ENCODE measurements around the gene PNPLA1. TPM values are rescaled to one million over a fixed set of nuclear protein-coding genes. Genes with fewer than 3 reads are reported as not detected.

PNPLA1 gene
- total RNA-seq, 1 experiment from 2014 or later, result not detected

GRCh38 chr6:36334832-36335459 lies 65.1 kb downstream of the PNPLA1 start:
- CTCF ChIA-PET, result interaction anchor here (1.1 to 2.4 kb wide), 3 partner anchors 21 to 195 kb away, joined by 3 to 12 read pairs (median 3); no protein-coding TSS in a partner anchor
- TF ChIP-seq MAX (CRISPR knock-in tag; IDR thresholded peaks at IDR 0.05), result no peak
- Mint-ChIP-seq H3K27me3 (ENCODE audit: low read depth) (peaks cover 11% of the 10 kb centered on the region), H3K4me3 (no peak overlapping the region), H3K27ac (no peak overlapping the region), H3K4me1 (peaks cover 11% of the 10 kb centered on the region), H3K9me3 (no peaks in the 10 kb centered on the region), H3K36me3 (no peaks in the 10 kb centered on the region)
- ATAC-seq (no peak), DNase-seq (ENCODE audit: low spot score) (no peak)
- POLR2A ChIA-PET, result no interaction called here

GRCh38 chr6:36335465-36336207 lies 65.8 kb downstream of the PNPLA1 start:
- POLR2A ChIA-PET, result no interaction called here
- no peak for TF ChIP-seq NFYB (CRISPR knock-in tag; conservative IDR thresholded peaks at IDR 0.05; ENCODE audit: low read depth)
- no peak for TF ChIP-seq TEAD1 (CRISPR knock-in tag; IDR thresholded peaks at IDR 0.05)
- no peak for TF ChIP-seq ZNF121 (CRISPR knock-in tag; IDR thresholded peaks at IDR 0.05)
- no peak for TF ChIP-seq AFF4 (CRISPR knock-in tag; IDR thresholded peaks at IDR 0.05; ENCODE audit: borderline replicate concordance)
- no peak for TF ChIP-seq USF1 (CRISPR knock-in tag; IDR thresholded peaks at IDR 0.05)
- no peak for TF ChIP-seq ZMAT4 (CRISPR knock-in tag; IDR thresholded peaks at IDR 0.05)
- TF ChIP-seq TEAD4 (CRISPR knock-in tag; IDR thresholded peaks at IDR 0.05), result no peak
- no peak for TF ChIP-seq OVOL2 (CRISPR knock-in tag; IDR thresholded peaks at IDR 0.05; ENCODE audit: borderline replicate concordance)
- no peak for TF ChIP-seq MAX (CRISPR knock-in tag; IDR thresholded peaks at IDR 0.05)
- no peak for ATAC-seq

GRCh38 chr6:36336208-36336710 lies 66.4 kb downstream of the PNPLA1 start:
- Mint-ChIP-seq H3K4me3 (no peak overlapping the region), H3K27ac (no peak overlapping the region), H3K36me3 (no peaks in the 10 kb centered on the region), H3K4me1 (peaks cover 19% of the 10 kb centered on the region), H3K9me3 (no peaks in the 10 kb centered on the region), H3K27me3 (ENCODE audit: low read depth) (peaks cover 18% of the 10 kb centered on the region)
- ATAC-seq (no peak), DNase-seq (ENCODE audit: low spot score) (no peak)
- TF ChIP-seq ZNF138 (CRISPR knock-in tag; conservative IDR thresholded peaks at IDR 0.05) (no peak), ZNF423 (CRISPR knock-in tag; IDR thresholded peaks at IDR 0.05) (no peak), MXD4 (CRISPR knock-in tag; IDR thresholded peaks at IDR 0.05; ENCODE audit: borderline replicate concordance) (no peak)
- ChIA-PET CTCF (no interaction called here), POLR2A (no interaction called here)

More at GRCh38 chr6:36335465-36336207, 65.8 kb downstream of the PNPLA1 start:
- H3K27ac Mint-ChIP-seq, result no peak overlapping the region
- peaks cover 15% of the 10 kb centered on the region for H3K4me1 Mint-ChIP-seq
- CTCF ChIA-PET, result interaction anchor here (2.4 kb wide), 1 partner anchor 33 kb away, joined by 12 read pairs; no protein-coding TSS in a partner anchor
- no peak overlapping the region for H3K4me3 Mint-ChIP-seq
- peaks cover 16% of the 10 kb centered on the region for H3K27me3 Mint-ChIP-seq (ENCODE audit: low read depth)
- no peaks in the 10 kb centered on the region for H3K9me3 Mint-ChIP-seq
- no peaks in the 10 kb centered on the region for H3K36me3 Mint-ChIP-seq
- no peak for DNase-seq (ENCODE audit: low spot score)

All from WTC11 (cell line).